ENCODE data around the gene MYH15.

MYH15 gene

DNA sequence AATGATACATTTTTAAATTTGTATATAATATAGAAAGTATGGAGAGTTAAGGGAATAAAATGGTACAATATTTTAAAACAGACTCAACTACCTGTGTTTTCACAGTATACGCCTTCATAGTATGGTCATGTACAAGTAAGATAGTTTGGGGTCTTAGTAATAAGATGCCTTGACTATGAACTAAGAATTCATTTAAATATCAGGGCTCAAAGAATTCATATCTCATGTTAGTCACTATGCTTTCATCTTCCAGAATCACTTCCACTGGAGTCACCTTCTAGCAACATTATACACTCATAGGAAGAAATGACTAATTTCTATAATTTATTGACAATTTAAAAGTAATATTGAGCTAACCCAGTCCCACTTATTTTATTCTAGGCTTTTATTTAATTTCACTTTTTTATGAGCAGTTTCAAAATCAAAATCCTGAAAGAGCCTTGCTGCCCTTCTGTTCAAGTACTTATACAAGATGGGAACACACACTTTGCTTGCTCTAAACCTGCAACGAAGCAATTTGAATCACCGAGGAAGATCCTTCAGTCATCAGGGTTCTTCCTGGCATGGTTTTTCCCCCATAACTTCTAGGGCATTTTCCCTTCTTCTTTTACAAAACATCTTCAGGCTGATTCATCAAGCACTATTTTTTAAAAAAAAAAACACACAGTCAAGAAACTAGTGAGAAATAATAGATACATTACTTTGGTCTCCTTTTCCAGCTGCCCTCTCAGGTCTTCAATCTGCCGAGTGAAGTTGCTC is 94.1 kb downstream of the MYH15 start:
- DNase-seq (ENCODE audit: low read depth, low spot score), result no peak

DNA sequence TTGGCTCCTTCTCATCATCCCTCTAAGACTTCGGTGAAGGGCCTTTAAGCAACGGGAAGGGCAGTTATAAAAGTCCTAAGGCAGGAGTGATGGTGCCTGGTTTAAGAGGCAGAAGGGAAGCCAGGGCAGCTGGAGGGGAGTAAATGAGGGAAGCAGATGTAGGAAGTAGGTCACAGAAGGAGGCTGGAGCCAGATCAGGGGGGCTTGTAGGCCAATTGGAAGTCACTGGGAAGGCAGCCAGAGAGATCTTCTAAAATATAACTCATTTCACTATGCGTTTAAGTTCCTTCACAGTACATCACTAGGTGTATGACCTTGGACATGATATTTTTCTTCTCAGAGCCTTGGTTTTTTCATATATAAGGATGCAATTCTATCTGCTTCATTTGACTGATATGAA is 94.7 kb downstream of the MYH15 start:
- no peak for DNase-seq (ENCODE audit: low read depth, low spot score)

DNA sequence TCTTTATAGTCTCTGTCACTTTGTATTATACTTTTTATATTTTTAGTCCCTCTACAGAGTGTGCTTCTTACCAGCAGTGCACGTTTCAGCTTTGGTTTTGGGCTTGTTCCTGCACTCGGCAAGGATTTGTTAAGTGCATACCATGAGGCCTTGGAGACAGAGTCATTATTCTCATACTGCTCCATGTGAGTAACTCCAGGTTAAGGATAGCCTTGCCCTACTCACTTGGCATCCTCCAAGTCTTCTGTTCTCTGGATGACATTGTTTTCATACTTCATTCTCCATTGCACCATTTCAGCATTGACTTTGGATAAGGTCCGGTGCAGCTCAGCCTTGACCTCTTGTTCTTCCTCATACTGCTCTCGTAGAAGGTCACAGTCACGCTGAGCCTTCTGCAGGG is 96.4 kb downstream of the MYH15 start:
- DNase-seq (ENCODE audit: low read depth, low spot score), result no peak

DNA sequence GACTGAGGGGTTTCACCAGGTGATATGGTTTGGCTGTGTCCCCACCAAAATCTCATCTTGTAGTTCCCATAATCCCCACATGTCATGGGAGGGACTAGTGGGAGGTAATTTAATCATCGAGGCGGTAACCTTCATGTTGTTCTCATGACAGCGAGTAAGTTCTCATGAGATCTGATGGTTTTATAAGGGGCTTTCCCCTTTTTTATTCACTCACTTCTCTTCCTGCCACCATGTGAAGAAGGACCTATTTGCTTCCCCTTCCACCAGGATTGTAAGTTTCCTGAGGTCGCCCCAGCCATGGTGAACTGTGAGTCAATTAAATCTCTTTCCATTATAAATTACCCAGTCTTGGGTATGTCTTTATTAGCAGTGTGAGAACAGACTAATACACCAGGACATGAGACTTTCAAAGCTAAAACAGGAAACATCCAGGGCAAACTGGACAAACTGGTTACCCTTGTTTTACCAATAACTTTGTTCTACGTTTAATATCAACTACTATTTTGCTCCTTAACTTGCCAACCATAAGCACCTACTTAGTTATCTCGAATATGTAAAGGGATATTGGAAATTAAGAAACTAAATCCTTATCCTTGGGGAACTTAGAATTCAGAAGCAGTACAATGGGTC is 98.2 kb downstream of the MYH15 start:
- no peak for DNase-seq (ENCODE audit: low read depth, low spot score)

DNA sequence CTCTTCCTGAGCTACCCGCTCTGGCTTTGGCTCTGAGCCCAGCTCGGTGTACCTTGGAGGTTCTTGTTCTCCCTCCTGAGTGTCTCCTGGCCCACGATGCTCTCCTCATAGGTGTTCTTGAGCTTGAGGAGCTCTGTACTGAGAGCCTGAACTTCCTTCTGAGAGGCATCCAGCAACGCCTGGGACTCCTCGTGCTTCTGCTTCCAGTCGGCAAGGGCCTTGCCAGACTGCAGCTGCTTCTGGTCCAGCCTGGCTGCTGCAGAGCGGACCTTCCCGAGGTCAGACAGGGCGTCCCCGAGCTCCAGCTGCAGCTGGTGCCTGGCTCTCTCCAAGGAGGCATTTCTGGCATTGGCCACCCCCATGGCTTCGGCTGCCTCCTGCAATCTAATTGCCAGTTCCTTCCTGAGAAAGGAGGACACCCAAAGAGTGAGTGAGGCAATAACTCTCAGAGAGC is 99.8 kb downstream of the MYH15 start:
- DNase-seq (ENCODE audit: low read depth, low spot score), result no peak

DNA sequence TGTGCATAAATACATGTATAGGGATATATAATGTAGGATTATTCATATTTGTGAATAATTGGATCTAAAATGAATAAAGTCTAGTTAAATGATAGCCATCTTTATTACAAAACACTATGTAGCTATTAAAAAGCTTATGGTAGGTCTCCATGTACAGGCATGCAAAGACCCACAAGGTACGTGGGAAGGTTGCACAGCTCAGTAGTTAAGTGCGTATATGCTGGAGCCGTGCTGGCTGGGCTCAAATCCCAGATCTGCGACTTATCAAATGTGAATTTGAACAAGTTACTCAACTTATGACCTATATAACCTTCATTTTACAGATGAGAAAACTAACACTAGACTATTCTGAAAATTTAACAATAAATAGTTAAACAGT is 100.6 kb downstream of the MYH15 start:
- no peak for DNase-seq (ENCODE audit: low read depth, low spot score)

DNA sequence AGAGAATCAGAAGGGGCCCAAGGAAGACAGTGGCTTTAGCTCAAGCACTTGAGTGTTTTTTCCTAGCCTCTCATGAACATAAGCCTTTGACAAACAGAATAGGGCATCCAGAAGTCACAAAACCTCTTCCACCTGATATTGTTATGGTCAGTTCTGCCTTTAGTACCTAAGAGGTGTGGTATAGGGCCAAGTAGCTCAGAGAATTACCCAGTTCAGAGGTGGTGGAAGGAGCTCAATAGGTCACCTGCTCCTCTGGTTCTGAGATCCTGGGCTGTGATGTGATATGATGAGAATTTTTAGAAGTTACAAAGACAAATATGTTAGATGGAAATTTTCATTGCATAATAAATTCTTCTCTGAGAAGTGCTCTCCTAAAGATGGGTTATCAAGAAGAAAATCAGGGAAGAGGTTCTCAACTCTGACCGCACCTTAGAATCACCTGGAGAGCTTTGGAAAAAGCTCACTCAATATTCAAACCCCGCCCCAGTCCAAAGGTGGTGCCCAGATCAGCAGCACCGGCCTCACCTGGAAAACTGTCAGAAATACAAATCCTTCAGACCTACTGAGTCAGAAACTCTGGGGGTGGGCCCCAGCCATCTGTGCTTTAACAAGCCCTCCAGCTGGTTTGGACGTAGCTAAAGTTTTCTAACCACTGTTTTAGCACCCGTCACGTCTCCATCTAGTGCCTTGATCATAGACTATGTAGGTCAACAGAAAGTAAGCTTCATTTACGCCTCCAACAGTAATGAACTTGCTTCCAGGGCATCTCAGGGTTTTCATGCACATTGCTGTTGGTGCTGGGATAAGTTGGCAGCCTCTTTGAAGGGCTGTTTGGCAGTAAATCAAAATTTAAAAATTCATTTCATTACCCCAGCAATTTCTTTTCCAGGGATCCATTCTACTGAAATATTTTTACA is 101.3 kb downstream of the MYH15 start:
- no peak for DNase-seq (ENCODE audit: low read depth, low spot score)

DNA sequence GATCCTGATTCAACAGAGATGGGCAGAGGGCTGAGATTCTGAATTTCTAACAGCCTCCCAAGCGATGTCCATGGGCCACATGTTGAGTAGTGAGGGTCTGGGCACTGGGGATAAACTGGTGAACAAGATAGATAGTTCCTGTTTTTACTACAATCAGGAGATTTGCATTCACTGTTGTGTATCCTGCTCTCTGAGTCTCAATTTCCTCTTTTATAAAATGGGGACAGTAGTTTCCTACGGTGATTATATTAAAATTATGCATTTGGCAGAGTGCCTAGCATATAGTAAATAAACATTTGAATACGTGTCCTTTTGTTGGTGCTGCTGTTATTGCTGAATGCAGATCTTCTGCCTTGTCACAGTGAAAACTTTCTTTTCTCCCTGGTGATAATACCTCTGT is 102.5 kb downstream of the MYH15 start:
- DNase-seq (ENCODE audit: low read depth, low spot score), result no peak

DNA sequence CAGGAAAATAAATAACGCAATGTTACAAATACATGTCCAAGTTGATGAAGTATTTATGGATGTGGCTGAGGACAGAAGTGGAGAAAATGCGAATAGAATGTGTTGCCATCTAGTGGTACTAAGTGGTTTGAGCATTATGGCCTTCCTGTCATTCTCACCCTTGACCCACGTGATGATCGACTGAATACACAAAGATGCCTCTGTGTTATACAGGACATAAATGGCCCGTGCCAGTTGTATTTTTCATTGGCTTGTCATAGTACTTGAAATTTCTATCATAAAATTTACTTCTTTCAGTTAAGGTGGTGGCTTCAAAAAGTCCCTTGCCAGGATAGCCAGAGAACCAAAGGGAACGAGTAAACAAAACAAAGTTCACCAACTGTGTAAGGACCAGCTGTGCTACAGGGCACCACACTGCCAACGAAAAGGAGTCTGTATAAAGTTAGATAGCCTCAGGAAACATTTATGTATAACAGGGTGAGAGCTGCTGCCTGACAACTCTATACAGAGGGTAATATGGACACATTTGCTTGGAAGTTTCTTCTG is 103.7 kb downstream of the MYH15 start:
- peak; percentile 28 for DNase-seq (ENCODE audit: low read depth, low spot score)

DNA sequence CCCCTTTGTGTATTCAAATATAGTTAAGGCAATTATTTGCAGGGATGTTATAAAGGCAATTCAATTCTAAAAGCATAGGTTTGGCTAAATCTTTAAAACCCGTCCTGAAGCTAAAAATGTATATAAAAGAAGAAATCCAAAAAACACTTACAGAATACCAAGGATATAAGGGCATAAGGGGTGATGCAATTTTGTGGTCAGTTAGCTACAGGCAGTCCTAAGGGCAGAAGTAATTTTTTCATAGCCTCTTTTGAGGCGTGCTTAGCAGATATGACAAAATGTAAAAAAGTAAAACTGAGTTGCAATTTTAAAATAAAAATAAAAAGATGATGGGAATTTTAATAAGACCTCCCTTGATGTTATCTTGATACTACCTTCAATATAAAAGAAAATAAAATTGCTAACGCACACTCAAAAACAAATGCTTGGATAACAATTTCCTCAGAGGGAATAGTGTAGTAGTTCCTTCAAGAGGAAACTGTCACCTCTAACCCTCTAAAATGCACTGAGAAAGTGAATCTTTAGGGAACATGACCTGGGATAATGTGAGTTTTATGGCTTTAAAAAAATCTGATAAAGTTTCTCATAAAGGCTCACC is 104.2 kb downstream of the MYH15 start:
- DNase-seq (ENCODE audit: low read depth, low spot score), result no peak

DNA sequence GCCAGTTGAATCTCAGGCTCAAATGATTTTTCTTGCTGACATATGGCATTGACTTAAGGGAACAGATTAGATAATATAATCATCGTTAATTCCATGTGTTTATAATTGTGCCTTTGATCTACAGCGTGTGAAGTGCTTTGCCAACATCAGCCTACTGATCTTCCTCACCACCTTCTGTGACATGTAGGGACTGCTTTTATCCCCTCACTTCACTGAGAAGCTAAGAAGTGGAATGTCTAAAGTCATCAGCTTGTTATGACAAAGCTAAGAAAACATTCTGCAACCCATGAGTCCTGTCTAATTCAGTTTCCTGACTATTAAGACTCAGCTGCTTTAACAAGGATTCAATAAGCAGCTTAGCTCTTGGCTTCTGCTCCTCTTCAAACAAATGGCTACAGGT is 106.0 kb downstream of the MYH15 start:
- DNase-seq (ENCODE audit: low read depth, low spot score), result no peak

DNA sequence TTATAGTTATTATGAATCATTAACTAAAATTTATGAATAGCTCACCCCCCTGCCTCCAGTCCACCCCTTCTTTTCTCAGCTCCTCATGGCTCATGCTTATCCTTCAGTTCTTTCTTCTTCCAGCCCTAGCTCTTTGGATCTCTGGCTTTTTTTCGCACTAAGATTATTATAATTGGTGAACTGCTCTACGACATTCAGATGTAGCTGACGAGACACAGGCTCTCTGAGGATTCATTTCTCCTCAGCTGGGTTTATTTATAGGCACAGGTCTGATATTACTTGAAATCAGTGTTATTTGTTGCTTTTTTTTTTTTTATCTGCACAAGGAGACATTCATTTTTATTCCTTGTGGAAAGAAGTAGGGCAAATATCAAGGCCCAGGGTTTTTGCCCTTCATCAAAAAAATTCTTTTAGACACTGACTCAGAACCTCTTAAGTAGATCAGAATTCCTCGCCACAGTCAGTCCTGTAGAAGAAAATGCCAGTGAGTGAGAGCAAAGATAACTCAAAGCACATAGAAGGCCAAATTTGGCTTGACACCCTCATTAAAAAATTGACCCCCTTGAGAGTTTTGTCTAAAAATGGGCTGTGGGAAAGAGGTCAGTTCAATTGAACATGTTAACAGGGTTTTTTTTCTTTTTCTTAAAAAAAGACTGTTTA is 106.6 kb downstream of the MYH15 start:
- no peak for DNase-seq (ENCODE audit: low read depth, low spot score)

DNA sequence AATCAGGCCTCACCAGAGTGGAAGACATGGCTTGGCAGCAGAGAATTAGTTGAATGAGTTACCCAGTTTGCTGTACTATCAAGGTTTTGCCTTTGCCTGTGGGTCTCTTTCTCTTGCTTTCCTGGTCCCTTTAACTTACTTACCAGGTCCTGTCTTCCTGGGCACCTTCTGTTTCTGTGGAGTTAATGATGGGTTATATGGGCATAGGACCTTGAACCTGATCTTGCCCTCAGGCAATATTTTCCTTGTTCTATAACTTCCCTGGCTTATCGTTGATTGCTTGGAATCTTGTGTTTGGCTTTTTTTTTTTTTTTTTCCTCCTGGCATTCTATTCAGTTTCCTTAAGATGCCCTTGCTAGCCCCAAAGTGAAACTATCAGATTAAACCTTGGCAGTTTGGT is 107.2 kb downstream of the MYH15 start:
- no peak for DNase-seq (ENCODE audit: low read depth, low spot score)

DNA sequence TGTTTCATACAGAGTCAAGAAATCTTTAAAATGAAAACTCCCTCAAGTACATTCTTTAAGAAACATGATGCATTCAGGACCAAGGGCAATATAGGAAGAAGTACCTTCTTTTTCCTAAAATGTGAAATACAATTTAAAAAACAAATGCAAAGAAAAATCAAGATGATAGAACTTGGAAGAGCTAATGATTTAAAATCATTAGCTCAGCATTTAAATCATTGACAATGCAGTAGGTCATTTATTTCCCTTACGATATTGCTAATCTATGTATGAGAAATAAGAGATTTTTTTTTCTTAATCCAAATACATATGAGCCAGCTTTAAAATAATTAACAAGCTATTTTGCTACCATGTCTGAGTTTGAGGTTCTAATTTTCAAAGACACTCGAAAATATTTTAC is 108.6 kb downstream of the MYH15 start:
- no peak for DNase-seq (ENCODE audit: low read depth, low spot score)

DNA sequence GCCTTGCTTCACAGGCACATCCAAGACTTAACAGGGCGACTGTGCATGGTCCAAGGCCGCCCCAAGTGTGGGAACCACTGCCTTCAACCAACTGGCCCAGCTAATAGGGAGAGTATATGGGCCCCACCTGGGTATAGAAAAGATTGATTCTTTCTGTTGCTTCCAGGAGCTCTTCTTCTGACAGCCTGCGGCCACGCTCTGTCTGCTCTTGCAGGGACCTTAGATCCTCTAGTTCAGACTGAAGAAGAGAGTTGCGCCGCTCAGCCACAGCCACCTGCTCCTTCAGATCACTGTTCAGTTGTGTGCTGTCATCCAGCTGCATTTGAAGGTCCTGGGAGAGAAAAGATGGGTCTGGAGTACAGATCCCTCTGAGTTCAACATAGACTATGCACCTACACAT is 111.9 kb downstream of the MYH15 start:
- DNase-seq (ENCODE audit: low read depth, low spot score), result no peak

DNA sequence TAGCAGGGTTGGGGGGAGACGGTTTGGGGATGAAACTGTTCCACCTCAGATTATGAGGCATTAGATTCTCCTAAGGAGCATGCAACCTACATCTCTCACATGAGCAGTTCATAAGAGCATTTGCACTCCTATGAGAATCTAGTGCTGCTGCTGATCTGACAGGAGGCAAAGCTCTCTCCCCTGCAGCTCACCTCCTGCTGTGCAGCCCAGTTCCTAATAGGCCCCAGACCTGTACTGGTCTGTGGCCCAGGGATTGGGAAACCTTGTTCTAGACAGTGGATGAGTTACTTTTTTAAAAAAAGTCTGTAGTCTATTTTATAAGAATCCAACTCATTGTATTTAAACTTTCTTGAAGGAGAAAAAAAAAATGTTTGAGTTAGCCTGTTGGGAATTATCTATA is 114.1 kb downstream of the MYH15 start:
- DNase-seq (ENCODE audit: low read depth, low spot score), result no peak

DNA sequence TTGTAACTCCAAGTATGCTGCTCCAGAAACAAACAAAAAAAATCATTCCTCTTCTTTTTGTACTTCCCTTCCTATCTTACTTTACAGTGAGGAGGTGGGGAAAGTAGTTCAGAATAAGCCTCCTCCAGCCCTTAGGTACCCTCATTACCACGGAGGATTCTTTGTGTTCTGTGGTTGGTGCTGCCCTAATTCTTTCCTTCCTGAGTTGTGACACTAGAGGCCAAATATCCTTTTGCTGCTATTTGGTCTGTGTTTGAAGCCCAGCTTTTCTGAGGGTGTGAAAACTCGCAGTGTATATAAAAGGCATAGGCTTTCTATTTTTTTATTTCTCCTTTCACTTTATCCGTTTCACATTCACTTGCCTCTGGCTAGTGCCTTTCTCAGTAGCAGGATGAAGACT is 115.8 kb downstream of the MYH15 start:
- DNase-seq (ENCODE audit: low read depth, low spot score), result no peak

DNA sequence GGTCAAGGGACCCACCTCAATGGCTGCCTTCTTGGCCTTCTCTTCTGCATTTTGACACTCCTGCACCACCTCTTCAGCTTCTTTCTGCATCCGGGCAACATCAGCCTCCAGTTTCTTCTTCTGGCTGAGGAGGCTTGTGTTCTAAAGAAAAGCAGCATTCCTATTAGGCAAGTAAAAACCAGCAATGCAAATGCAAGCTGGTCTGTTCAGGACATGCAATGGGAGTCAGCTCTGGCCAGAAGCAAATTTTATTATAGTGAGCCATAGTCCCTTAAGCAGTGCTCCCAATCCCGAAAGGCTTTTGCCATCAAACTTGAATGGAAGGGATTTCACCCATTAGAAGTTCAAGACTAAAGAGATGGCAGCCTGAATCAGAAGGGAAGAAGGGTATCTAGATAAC is 116.4 kb downstream of the MYH15 start:
- DNase-seq (ENCODE audit: low read depth, low spot score), result no peak

DNA sequence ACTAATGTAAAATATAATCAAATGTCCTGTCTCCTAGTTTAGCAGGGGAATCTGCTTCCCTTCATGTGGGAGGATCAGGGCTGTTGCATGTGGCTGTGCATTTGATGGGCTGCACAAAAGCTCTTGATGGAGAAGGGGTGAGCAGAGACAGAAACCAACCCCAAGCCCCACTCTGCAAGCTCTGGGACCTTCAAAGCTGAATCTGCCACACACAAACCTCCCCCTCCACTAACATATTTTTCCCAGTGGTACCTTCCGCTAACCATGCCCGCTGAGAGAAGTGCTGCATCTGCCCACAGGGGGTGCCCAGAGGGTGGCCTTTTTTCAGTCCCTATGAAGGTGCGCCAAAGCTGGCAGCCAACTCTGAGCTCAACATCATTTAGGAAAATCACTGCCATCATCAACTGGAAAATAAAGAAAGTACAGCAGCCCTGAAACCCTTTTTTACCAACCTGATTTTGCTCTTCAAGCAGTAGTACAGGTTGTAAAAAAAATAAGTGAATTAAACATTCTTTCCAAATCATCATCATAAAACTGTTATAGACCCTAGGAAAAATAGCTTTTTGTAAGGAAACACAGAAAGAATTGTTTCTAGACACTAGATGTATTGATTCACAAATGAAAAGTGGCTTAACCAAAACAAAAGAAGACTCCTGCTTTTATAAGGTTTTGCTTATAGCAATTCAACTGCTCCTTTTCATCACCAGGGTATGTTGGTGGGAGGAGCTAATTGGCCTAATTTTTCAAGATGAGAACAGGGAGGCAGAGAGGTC is 117.1 kb downstream of the MYH15 start:
- DNase-seq (ENCODE audit: low read depth, low spot score), result no peak

DNA sequence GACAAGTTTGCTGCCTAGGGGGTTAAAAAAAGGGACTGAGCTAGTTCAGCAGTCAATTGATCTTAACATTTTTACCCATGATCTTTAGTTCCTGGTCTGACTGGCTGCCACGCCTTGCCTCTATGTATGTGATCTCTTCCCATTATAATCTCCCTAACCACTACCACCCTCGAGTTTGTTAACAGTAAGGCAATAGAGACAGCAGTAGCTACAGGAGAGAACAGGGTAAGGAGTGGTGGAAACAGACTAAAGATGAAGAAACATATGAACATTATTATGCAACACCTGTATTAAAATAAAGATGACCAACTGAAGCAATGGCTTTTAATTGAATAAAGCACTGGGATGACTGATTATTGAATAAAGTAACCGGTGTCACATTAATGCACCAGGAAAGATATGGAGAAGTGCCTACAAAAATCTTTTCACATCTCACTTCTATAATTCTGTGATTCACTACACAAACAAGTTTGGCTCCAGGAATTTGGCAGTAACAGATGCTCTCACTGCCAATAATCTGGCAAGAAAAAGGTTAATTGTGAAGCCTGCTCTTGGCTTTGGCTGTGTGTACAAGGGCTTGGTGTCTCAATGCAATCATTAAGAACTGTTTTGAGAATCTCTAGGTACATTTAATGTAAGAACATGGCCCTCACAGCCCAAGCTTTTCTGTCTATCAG is 118.3 kb downstream of the MYH15 start:
- no peak for DNase-seq (ENCODE audit: low read depth, low spot score)

Measured in iPS DF 19.7 (cell line).